Ishikawa (cell line): Measurements from ENCODE around the gene SLC39A13.

ENCODE experiments used
- CEBPB ChIP-seq: IDR thresholded peaks from 2 replicates; pipeline ENCODE4 v1.6.1; 2012
- CREB1 ChIP-seq: IDR thresholded peaks from 2 replicates; pipeline ENCODE4 v1.6.1; 2012; ENCODE audit warnings: low read depth
- EGR1 ChIP-seq: IDR thresholded peaks from 2 replicates; pipeline ENCODE4 v1.6.1; 2012
- EP300 ChIP-seq: IDR thresholded peaks from 2 replicates; pipeline ENCODE4 v1.6.1; 2012; ENCODE audit warnings: borderline replicate concordance
- FOXM1 ChIP-seq: IDR thresholded peaks from 2 replicates; pipeline ENCODE4 v1.6.1; 2012; ENCODE audit warnings: low read depth, borderline replicate concordance
- NFIC ChIP-seq: IDR thresholded peaks from 2 replicates; pipeline ENCODE4 v1.6.1; 2012
- RAD21 ChIP-seq: IDR thresholded peaks from 2 replicates; pipeline ENCODE4 v1.6.1; 2012; ENCODE audit warnings: low read depth
- TAF1 ChIP-seq: IDR thresholded peaks from 2 replicates; pipeline ENCODE4 v1.6.1; 2012; ENCODE audit warnings: low read depth, mild to moderate bottlenecking
- TCF12 ChIP-seq: IDR thresholded peaks from 2 replicates; pipeline ENCODE4 v1.6.1; 2012; ENCODE audit warnings: low read depth
- USF1 ChIP-seq: IDR thresholded peaks from 2 replicates; pipeline ENCODE4 v1.6.1; 2012
- YY1 ChIP-seq: IDR thresholded peaks from 2 replicates; pipeline ENCODE4 v1.6.1; 2012; ENCODE audit warnings: low read depth
- ZBTB7A ChIP-seq: IDR thresholded peaks from 2 replicates; pipeline ENCODE4 v1.6.1; 2012; ENCODE audit warnings: low read depth
- TF ChIP-seq, protein P1 (sequence below): IDR thresholded peaks from 2 replicates; pipeline ENCODE4 v1.6.1; 2012; ENCODE audit warnings: low read depth, mild to moderate bottlenecking
- TF ChIP-seq, protein P2 (sequence below): IDR thresholded peaks from 2 replicates; pipeline ENCODE4 v1.6.1; 2012

SLC39A13 gene

DNA sequence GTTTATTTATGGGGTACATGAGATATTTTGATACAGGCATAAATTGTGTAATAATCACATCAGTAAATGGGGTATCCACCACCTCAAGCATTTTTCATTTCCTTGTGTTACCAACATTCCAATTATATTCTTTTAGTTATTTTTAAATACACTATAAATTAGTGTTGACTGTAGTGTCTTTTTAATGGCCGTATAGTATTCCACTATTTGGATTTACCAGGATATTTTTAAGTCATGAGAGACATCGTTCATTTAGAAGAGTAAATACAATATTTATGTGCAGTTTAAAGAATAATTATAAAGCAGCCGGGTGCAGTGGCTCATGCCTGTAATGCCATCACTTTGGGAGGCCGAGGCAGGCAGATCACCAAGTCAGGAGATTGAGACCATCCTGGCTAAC is 23.9 kb upstream of the SLC39A13 start:
- TF ChIP-seq EGR1 (no peak), EP300 (no peak), ZBTB7A (no peak), NFIC (no peak), TCF12 (no peak), FOXM1 (no peak), CEBPB (no peak), USF1 (no peak)
- TF ChIP-seq, protein P1, sequence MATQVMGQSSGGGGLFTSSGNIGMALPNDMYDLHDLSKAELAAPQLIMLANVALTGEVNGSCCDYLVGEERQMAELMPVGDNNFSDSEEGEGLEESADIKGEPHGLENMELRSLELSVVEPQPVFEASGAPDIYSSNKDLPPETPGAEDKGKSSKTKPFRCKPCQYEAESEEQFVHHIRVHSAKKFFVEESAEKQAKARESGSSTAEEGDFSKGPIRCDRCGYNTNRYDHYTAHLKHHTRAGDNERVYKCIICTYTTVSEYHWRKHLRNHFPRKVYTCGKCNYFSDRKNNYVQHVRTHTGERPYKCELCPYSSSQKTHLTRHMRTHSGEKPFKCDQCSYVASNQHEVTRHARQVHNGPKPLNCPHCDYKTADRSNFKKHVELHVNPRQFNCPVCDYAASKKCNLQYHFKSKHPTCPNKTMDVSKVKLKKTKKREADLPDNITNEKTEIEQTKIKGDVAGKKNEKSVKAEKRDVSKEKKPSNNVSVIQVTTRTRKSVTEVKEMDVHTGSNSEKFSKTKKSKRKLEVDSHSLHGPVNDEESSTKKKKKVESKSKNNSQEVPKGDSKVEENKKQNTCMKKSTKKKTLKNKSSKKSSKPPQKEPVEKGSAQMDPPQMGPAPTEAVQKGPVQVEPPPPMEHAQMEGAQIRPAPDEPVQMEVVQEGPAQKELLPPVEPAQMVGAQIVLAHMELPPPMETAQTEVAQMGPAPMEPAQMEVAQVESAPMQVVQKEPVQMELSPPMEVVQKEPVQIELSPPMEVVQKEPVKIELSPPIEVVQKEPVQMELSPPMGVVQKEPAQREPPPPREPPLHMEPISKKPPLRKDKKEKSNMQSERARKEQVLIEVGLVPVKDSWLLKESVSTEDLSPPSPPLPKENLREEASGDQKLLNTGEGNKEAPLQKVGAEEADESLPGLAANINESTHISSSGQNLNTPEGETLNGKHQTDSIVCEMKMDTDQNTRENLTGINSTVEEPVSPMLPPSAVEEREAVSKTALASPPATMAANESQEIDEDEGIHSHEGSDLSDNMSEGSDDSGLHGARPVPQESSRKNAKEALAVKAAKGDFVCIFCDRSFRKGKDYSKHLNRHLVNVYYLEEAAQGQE = no peak

GRCh38 chr11:47387944-47388696 is 20.3 kb upstream of the SLC39A13 start:
- TF ChIP-seq ZBTB7A (no peak), TCF12 (no peak), USF1 (no peak), EGR1 (no peak), TAF1 (no peak), NFIC (no peak), YY1 (no peak), CEBPB (no peak), RAD21 (no peak)
- TF ChIP-seq, protein P2, sequence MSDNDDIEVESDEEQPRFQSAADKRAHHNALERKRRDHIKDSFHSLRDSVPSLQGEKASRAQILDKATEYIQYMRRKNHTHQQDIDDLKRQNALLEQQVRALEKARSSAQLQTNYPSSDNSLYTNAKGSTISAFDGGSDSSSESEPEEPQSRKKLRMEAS = no peak

DNA sequence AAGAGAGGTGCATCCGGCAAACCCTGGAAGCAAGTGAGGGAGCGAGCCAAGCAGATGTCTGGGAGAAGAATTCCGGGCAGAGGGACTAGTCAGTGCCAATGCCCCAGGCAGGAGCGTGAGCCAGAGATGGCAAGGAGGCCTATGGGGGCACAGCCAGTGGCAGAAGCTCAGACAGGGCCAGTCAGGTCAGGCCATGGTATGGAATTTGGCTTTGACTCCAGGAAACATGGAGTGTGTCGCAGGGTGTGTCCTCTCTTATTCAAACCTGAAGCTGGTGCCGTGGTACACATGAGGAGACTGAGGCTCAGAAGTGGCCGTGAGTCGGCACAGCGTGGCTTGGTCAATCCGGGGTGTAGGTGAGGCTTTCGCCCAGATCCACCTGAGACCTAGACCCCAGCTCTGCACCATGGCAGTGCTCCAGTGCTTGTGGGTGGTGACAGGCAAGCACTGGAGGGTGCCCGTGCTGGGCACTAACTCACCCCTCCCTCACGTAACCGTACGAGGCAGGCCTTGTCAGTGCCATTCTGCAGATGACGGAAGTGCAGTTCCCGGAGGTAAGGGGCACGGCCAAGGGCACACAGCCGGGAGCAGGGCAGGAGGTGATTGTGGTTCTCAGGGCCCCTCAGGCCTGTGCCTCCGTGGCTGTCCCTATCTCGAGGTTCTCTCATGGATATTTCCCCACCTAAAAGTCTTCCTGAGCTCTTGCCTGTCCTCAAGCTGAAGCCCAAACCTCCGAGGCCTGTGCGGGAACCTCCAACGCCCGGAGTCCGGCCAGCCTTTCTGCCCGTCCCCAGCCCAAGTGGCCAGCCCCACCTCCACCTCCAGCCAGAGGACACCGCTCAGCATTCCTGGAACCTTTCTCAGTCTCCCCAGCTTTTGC is 19.5 kb upstream of the SLC39A13 start:
- no peak for TF ChIP-seq FOXM1
- no peak for TF ChIP-seq NFIC
- TF ChIP-seq, protein P2 = no peak

DNA sequence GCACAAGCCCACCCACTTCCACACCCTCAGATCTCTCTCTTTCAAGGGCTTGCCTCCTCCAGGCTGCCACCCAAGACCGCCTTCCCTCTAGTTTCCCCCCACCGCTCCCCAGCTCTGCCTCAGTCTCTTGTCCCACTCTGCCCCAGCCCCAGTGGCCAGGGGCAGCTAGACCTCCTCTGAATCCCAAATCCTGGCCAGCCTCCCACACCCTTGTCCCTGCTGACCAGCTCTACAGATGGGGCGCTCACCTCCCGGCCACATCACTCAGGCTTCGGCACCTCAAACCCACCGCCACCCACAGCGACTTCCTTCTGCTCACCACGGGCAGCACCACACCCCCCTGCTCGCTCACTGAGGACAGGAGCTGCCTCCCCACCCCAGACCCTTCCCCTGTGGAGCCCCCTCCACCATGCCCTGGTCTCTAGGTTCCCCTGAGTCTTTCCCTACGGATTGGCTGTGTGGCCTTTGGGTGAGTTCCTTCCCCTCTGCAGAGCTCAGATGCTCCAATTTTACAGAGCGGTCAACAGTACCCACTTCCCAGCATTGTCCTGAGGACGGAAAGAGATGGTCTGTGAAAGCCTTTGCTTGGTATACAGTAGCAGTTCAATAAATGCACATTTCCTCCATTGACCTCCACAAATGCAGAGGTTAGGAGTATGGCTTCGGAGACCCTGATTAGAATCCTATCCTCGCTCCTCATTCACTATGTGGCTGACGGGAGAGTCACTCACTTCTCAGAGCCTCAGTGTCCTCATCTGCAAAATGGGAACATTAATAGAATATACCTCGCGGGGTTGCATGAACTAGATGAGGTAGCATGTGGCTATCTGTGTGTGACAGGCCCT is 18.6 kb upstream of the SLC39A13 start:
- TF ChIP-seq EGR1 (no peak), NFIC (no peak), CEBPB (no peak), CREB1 (no peak)
- TF ChIP-seq, protein P2 = no peak

DNA sequence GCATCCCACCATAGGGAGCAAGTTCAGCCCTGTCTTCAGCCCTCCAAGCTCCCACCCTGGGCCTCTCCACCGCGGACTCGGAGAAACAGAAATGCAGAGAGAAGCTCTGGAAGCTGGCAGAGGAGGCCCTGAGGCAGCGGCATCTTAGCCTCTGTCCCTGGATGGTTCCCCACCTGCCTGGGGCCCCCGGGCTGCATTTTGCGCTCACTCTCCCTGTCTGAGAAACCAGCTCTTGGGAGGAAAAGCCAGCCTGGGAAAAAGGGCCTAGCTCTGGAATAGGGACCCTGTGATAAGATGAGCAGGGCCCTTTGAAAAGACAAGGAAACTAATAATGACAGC is 18.0 kb upstream of the SLC39A13 start:
- TF ChIP-seq TCF12 (no peak), TAF1 (no peak), NFIC (no peak)

DNA sequence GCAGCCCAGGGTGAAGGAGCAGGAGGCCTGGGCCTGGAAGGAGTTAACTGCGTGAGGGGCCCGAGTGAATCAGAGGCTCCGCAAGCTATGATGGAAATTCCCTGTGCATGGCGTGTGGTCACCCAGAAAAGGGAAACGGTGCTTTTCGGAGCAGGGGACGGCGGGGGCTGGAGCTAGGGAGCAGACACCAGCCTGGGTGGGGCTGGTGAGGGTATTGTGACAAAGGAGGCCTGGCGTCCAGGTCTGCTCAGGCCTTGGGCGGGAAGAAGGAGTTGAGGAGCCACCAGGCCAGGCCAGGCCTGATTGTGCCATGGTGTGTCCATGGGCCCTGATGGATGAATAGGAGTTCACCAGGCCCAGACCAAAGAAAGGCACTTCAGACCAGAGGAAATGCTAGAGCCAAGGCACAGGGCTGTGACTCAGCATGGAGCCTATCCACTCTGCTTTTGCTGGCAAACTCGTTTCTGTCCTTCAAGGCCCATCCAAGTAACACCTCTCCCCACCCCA is 17.3 kb upstream of the SLC39A13 start:
- no peak for TF ChIP-seq TAF1
- no peak for TF ChIP-seq FOXM1
- TF ChIP-seq USF1 = no peak
- TF ChIP-seq, protein P1 = no peak
